LNCaP clone FGC (cell line): Measurements from ENCODE around the gene PLA1A.
"Not testable (repeated sequence)": the region's sequence is repeated elsewhere in the genome, so short reads cannot be mapped to it uniquely, and the experiment has no call there.

Source experiments
- DNase-seq: peaks from one replicate; pipeline ENCODE4 v3.0.0-alpha.2; 2011; ENCODE audit warnings: low read depth
- H3K4me3 ChIP-seq: 2 replicates; pipeline ENCODE4 v1.5.1; 2011; ENCODE audit warnings: mild to moderate bottlenecking, low read depth, low read length, control low read depth
- TF ChIP-seq, protein P1 (sequence below): IDR thresholded peaks from 2 replicates; pipeline ENCODE4 v1.5.1; 2012; ENCODE audit warnings: mild to moderate bottlenecking; ENCODE audit not compliant: control insufficient read depth, insufficient read depth; ENCODE audit errors: extremely low read depth

PLA1A gene

DNA sequence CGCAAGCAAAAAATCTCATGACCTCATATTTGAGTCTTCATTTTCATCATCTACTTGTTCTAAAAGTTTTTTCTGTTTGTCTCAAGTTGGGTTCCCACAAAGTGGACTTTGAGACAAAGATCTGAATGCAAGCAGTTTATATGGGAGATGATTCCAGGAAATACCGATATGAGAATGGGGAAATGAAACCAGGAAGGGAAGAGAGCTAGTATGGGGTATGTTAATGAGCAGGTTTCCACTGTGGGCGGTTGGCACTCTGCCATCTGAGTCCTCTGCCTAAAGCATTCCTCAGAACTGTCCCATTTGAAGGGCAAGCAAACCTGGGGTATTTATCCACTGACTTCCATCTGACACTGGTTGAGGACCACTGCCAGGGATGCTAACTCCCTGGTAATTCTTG is 9.6 kb upstream of the PLA1A start:
- DNase-seq: no peak
- H3K4me3 ChIP-seq: no peak overlapping the region
- TF ChIP-seq, protein P1, sequence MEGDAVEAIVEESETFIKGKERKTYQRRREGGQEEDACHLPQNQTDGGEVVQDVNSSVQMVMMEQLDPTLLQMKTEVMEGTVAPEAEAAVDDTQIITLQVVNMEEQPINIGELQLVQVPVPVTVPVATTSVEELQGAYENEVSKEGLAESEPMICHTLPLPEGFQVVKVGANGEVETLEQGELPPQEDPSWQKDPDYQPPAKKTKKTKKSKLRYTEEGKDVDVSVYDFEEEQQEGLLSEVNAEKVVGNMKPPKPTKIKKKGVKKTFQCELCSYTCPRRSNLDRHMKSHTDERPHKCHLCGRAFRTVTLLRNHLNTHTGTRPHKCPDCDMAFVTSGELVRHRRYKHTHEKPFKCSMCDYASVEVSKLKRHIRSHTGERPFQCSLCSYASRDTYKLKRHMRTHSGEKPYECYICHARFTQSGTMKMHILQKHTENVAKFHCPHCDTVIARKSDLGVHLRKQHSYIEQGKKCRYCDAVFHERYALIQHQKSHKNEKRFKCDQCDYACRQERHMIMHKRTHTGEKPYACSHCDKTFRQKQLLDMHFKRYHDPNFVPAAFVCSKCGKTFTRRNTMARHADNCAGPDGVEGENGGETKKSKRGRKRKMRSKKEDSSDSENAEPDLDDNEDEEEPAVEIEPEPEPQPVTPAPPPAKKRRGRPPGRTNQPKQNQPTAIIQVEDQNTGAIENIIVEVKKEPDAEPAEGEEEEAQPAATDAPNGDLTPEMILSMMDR: no peak

DNA sequence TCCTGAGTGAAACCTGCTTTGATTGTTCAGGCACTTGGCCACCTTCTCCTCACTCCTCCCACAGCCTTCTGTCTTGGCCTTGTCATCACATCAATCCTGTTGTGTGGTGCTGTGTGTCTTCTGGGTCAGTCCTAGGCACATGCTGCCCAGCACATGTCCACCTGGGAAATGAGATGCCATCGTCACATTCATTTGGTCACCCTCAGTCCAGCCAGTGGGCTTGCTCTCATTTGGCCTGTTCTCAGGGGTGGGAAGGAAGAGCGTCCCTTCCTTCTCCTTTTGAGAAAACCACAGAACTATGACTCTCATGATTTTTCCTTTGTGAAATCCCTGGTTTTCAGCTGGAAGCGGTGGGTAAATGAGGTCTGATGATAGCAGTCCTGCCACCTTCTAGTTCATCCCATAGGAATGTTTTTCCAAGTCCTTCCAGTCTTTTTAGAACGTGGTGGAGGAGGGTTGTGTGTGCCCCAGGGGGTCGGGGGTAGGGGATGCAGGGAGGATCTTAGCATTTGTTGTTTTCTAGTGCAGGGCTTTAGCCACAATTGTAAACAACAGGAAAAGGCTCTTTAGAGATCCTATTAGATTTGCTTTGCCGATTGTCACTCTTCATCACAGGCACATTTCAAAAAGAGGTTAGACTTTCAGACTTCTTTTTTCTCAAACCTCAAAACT is 8.4 kb upstream of the PLA1A start:
- TF ChIP-seq, protein P1: no peak
- no peak overlapping the region for H3K4me3 ChIP-seq
- no peak for DNase-seq

DNA sequence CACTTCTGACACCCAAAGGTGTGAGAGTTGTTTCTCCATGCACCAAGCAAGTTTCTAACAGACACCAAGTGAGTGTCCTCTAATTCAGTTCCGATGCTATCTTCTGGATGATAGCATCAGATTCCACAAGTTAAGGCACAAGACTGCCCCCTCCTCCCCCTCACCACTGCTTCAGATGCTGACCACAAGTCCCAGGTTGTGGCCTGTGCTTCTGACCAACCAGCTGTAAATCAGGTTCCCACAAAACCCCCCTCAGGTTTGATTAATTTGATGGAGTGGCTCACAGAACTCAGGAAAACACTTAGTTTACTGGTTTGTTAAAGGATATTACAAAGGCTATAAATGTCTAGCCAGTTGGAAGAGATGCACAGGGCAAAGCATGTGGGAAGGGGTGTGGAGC is 7.0 kb upstream of the PLA1A start:
- TF ChIP-seq, protein P1: no peak
- no peak overlapping the region for H3K4me3 ChIP-seq
- no peak for DNase-seq

DNA sequence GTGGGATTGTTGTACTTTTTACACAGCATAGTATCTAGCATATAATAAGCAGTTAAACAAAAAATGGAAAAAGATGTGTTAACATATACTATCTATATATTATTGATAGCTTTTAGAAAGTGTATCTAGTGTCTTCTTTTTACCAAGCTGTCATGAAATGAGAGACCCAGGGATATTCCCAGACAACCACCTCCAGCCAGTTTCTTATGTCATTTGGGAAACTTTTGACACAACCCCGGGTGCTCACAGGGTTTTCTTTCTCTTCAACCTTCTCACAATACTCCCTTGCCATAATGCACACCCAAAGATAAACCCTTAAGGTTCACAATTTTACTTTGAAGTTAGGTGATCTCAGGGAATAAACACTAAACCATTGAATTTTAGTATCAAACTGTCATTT is 4.8 kb upstream of the PLA1A start:
- DNase-seq: no peak
- no peak overlapping the region for H3K4me3 ChIP-seq
- TF ChIP-seq, protein P1: no peak

DNA sequence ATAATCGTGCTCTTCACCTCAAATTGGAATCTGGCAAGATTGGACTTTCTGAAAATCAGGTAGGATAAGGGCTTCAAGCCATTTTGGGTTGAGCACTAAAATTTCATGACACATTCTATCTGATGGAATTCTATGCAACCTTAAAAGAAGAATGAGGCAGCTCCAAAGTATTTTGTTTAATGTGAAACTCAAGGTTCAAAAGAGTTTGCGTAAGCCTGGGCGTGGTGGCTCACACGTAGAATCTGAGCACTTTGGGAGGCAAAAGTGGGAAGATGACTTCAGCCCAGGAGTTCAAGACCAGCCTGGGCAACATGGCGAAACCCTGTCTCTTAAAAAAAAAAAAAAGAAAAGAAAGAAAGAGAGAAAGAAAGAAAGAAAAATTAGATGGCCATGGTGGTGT is 3.6 kb upstream of the PLA1A start:
- H3K4me3 ChIP-seq: no peak overlapping the region
- TF ChIP-seq, protein P1: no peak
- DNase-seq: no peak

DNA sequence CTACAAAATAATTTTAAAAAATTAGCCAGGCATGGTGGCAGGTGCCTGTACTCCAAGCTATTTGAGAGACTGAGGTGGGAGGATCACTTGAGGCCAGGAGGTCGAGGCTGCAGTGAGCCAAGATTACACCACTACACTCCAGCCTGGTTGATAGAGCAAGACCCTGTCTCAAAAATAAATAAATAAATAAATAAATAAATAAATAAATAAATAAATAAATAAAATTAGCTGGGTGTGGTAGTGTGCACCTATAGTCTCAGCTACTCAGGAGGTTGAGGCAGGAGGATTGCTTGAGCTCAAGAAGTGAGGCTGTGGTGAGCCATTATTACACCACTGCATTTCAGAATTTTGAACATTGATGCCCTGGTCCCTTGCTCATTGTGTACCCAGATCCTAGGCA is 2.8 kb upstream of the PLA1A start:
- DNase-seq, H3K4me3 ChIP-seq: not testable (repeated sequence)

DNA sequence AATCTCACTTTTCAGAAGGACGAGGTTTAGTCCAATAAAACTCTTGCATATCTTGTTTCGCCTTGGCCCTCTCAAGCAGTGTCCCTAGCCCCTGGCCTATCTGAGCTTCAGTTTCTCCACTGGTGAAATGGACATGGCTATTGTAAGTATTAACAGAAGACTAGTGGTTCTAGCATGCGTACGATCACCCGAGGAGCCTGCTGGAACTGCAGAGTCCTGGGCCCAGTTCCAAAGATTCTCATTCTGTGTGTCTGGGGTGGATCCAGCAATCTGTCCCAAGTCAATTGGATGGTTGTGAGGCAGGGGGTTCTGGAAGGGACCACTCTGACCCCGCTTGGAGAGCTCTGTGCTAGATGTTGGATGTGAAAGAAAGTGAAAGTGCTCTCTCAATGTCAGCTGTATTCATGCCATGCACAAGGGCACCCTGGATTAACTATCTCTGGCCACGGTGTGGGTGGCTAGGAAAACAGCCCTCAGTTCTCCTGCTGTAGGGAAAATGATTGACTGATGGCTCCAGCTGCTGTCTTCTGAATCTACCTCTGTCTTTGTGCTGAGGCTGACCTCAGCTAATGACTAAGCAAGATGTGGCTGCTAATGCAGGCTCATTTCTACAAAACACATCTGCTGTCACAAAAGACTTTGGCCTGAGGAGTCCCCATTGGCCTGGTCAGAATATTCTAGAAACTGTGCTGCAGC is 1.9 kb upstream of the PLA1A start:
- H3K4me3 ChIP-seq: no peak overlapping the region
- no peak for DNase-seq
- TF ChIP-seq, protein P1: no peak
